Measurements from ENCODE around the gene TAF6. TPM values are rescaled to one million over a fixed set of nuclear protein-coding genes. Genes with fewer than 3 reads are reported as not detected.

The TAF6 gene
- total RNA-seq, 1 experiment from 2014 or later, result 29.7 TPM

Other genes starting within 250 kb of the TAF6 start
- not detected in 2 replicates for gene OR2AE1, start 242.3 kb downstream of the TAF6 start, total RNA-seq (2014; rRNA removed; shearing (Covaris generic); ENCODE audit: low replicate concordance)
- gene TRIM4, start 199.8 kb downstream of the TAF6 start, total RNA-seq (2014; rRNA removed; shearing (Covaris generic); ENCODE audit: low replicate concordance), result 15.5 and 19.3 TPM in 2 replicates
- gene GJC3, start 189.7 kb downstream of the TAF6 start, total RNA-seq (2014; rRNA removed; shearing (Covaris generic); ENCODE audit: low replicate concordance), result not detected in 2 replicates
- 1.1 TPM in 1 of 2 replicates, not detected in the other for gene AZGP1, start 143.3 kb downstream of the TAF6 start, total RNA-seq (2014; rRNA removed; shearing (Covaris generic); ENCODE audit: low replicate concordance)
- 20.3 and 23.0 TPM in 2 replicates for gene ZKSCAN1, start 103.8 kb downstream of the TAF6 start, total RNA-seq (2014; rRNA removed; shearing (Covaris generic); ENCODE audit: low replicate concordance)
- 1.0 and 4.4 TPM in 2 replicates for gene ZSCAN21, start 69.6 kb downstream of the TAF6 start, total RNA-seq (2014; rRNA removed; shearing (Covaris generic); ENCODE audit: low replicate concordance)
- 47.7 and 51.4 TPM in 2 replicates for gene ZNF3, start 37.6 kb downstream of the TAF6 start, total RNA-seq (2014; rRNA removed; shearing (Covaris generic); ENCODE audit: low replicate concordance)
- gene COPS6, start 30.4 kb downstream of the TAF6 start, total RNA-seq (2014; rRNA removed; shearing (Covaris generic); ENCODE audit: low replicate concordance), result 91.2 and 92.5 TPM in 2 replicates
- gene MCM7, start 18.0 kb downstream of the TAF6 start, total RNA-seq (2014; rRNA removed; shearing (Covaris generic); ENCODE audit: low replicate concordance), result 225 and 243 TPM in 2 replicates
- 25.8 and 28.1 TPM in 2 replicates for gene AP4M1, start 17.7 kb downstream of the TAF6 start, total RNA-seq (2014; rRNA removed; shearing (Covaris generic); ENCODE audit: low replicate concordance)
- 9.5 and 25.8 TPM in 2 replicates for gene CNPY4, start 276 bp upstream of the TAF6 start, total RNA-seq (2014; rRNA removed; shearing (Covaris generic); ENCODE audit: low replicate concordance)
- gene MBLAC1, start 7.6 kb upstream of the TAF6 start, total RNA-seq (2014; rRNA removed; shearing (Covaris generic); ENCODE audit: low replicate concordance), result 0.52 and 2.5 TPM in 2 replicates
- 63.0 and 126 TPM in 2 replicates for gene LAMTOR4, start 29.6 kb upstream of the TAF6 start, total RNA-seq (2014; rRNA removed; shearing (Covaris generic); ENCODE audit: low replicate concordance)
- gene TRAPPC14, start 39.4 kb upstream of the TAF6 start, total RNA-seq (2014; rRNA removed; shearing (Covaris generic); ENCODE audit: low replicate concordance), result 2.2 and 2.3 TPM in 2 replicates
- not detected in 2 replicates for gene GAL3ST4, start 49.3 kb upstream of the TAF6 start, total RNA-seq (2014; rRNA removed; shearing (Covaris generic); ENCODE audit: low replicate concordance)
- gene GPC2, start 58.0 kb upstream of the TAF6 start, total RNA-seq (2014; rRNA removed; shearing (Covaris generic); ENCODE audit: low replicate concordance), result 1.4 and 1.6 TPM in 2 replicates
- not detected in 2 replicates for gene STAG3, start 58.6 kb upstream of the TAF6 start, total RNA-seq (2014; rRNA removed; shearing (Covaris generic); ENCODE audit: low replicate concordance)
- gene PVRIG, start 100.6 kb upstream of the TAF6 start, total RNA-seq (2014; rRNA removed; shearing (Covaris generic); ENCODE audit: low replicate concordance), result 1.4 TPM in 1 of 2 replicates, not detected in the other
- gene SPDYE3, start 188.3 kb upstream of the TAF6 start, total RNA-seq (2014; rRNA removed; shearing (Covaris generic); ENCODE audit: low replicate concordance), result not detected in 2 replicates
- gene PILRB, start 238.8 kb upstream of the TAF6 start, total RNA-seq (2014; rRNA removed; shearing (Covaris generic); ENCODE audit: low replicate concordance), result 15.0 and 44.8 TPM in 2 replicates